Activated CD4-positive, CD25-positive, alpha-beta regulatory T cell treated with anti-CD3 and anti-CD28 coated beads, Interleukin-2, amount 50 U/mL, for 16 hours (primary cell): ENCODE measurements around the gene HSPA6.
"Not testable (repeated sequence)": the region's sequence is repeated elsewhere in the genome, so short reads cannot be mapped to it uniquely, and the experiment has no call there.

Source experiments
- DNase-seq: peaks from one replicate; pipeline ENCODE4 v3.0.0-alpha.2; 2020; ENCODE audit warnings: low read depth, low spot score

HSPA6 gene

GRCh38 chr1:161532644-161533567 lies 8.6 kb downstream of the HSPA6 start:
- not testable (repeated sequence) for DNase-seq

- DNase-seq, result not testable (repeated sequence)
Observed at GRCh38 chr1:161537068-161537669, 12.8 kb downstream of the HSPA6 start.

- DNase-seq, result not testable (repeated sequence)
Observed at GRCh38 chr1:161538925-161539479, 14.7 kb downstream of the HSPA6 start.

GRCh38 chr1:161539731-161540569 lies 15.6 kb downstream of the HSPA6 start:
- DNase-seq, result peak; percentile 81

- DNase-seq, result not testable (repeated sequence)
Observed at GRCh38 chr1:161540570-161540960, 16.2 kb downstream of the HSPA6 start.

GRCh38 chr1:161542091-161542559 lies 17.8 kb downstream of the HSPA6 start:
- peak; percentile 31 for DNase-seq

- DNase-seq, result not testable (repeated sequence)
Observed at GRCh38 chr1:161543125-161543524, 18.8 kb downstream of the HSPA6 start.

GRCh38 chr1:161545005-161545731 lies 20.8 kb downstream of the HSPA6 start:
- not testable (repeated sequence) for DNase-seq

GRCh38 chr1:161547995-161548741 lies 23.8 kb downstream of the HSPA6 start:
- DNase-seq, result not testable (repeated sequence)

- not testable (repeated sequence) for DNase-seq
Observed at GRCh38 chr1:161548749-161549406, 24.5 kb downstream of the HSPA6 start.

- no peak for DNase-seq
Observed at GRCh38 chr1:161549652-161550051, 25.3 kb downstream of the HSPA6 start, which contains the start of gene FCGR3A. Gene FCGR3A (minus strand): TSS chr1:161549818. CDS start chr1:161549736, 82 bp downstream.

GRCh38 chr1:161550942-161551341 lies 26.6 kb downstream of the HSPA6 start:
- DNase-seq, result not testable (repeated sequence)

- not testable (repeated sequence) for DNase-seq
Observed at GRCh38 chr1:161553631-161554030, 29.3 kb downstream of the HSPA6 start.

GRCh38 chr1:161554340-161554739 lies 30.0 kb downstream of the HSPA6 start:
- not testable (repeated sequence) for DNase-seq

- not testable (repeated sequence) for DNase-seq
Observed at GRCh38 chr1:161554815-161555417, 30.6 kb downstream of the HSPA6 start.

- not testable (repeated sequence) for DNase-seq
Observed at GRCh38 chr1:161556143-161556542, 31.8 kb downstream of the HSPA6 start.

GRCh38 chr1:161556990-161557389 lies 32.6 kb downstream of the HSPA6 start:
- DNase-seq, result not testable (repeated sequence)

- DNase-seq, result not testable (repeated sequence)
Observed at GRCh38 chr1:161557506-161558450, 33.4 kb downstream of the HSPA6 start.
